ENCODE data around the gene SFRP4. TPM values are rescaled to one million over a fixed set of nuclear protein-coding genes. Genes with fewer than 3 reads are reported as not detected.
A peak's percentile ranks its signal among the peaks of the same experiment; 100 is the strongest.

The SFRP4 gene
- total and polyA plus RNA-seq, 8 donors = 0.47 to 21.3 (median 1.0) TPM

DNA sequence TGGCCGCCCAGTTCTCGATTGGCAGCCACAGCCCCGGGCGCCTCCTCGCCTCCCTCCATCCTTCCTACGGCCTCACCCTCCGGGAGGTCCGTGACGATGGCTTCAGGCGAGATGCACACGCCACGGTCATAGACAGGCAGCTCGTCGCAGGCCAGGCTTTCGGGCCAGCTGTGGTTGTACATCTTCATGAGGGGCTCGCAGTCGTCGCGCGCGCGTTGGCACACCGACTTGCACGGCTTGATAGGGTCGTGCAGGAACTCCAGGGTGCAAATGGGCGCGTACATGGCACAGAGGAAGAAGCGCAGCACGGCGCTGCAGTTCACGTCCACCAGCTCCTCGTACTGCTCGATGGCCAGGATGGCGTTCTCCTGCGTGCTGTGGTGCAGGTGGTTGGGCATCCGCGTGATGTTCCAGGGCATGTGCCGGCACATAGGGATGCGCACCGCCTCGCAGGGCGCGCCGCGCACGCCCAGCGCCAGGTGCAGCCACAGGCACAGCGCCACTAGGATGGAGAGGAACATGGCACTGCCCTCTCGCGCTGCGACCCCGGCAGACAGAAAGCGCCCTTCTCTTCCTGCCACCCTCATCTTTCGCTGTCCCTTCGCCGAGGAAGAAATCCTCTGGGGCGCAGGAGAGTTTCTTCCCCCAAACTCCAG is 472 bp downstream of the SFRP4 start:
- intact Hi-C loops (cut with DNase I) = loop anchor here in 1 of 3 donors (10.0 kb wide), 1 partner anchor 189 kb away; no protein-coding TSS in a partner anchor
- WGBS, 2 donors = 4 to 5% methylated on average over 52 to 57 of the region's 57 CpGs
- peaks cover 0 to 11% (median 0%) of the 10 kb centered on the region in 3 donors for H3K4me1 ChIP-seq
- FAIRE-seq (no peak), ATAC-seq (peak; percentile 35 to 53 (median 40)), DNase-seq (peak; percentile 10 to 72 (median 40))
- H3K27me3 ChIP-seq = no peaks in the 10 kb centered on the region
- peak overlapping the region; percentile 35 to 62 (median 53) for H3K4me3 ChIP-seq
- peak overlapping the region; percentile 6 to 55 (median 38) for H3K27ac ChIP-seq
- no peak for TF ChIP-seq CTCF (IDR thresholded peaks at IDR 0.05)
- no peaks in the 10 kb centered on the region for H3K36me3 ChIP-seq
- no peaks in the 10 kb centered on the region for H3K9me3 ChIP-seq

DNA sequence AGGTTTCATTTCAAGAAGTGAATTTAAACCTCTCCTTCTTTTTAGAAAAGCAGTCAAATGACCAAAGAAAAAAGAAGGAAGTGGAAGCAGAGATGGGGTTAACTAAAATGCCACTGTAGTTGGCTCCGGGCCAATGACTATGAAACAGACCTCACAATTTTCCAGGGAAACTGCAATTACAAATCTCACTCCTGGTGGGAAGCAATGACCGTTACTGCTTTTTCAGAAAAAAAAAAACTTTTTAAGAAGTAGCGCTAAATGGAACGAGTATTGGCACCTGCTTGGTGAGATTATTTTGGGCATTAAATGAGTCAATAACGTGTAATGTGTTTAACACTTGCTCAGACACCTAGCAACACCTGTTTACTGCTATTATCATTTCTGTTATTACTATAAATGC is 1.2 kb downstream of the SFRP4 start:
- Histone ChIP-seq H3K9me3 (no peaks in the 10 kb centered on the region), H3K27ac (no peak overlapping the region), H3K27me3 (no peaks in the 10 kb centered on the region), H3K36me3 (no peaks in the 10 kb centered on the region), H3K4me1 (peaks cover 0 to 11% (median 0%) of the 10 kb centered on the region in 3 donors), H3K4me3 (peak overlapping the region in 2 of 4 donors; percentile 61 to 62)
- ATAC-seq (no peak), DNase-seq (no peak), FAIRE-seq (no peak)
- TF ChIP-seq CTCF (IDR thresholded peaks at IDR 0.05) = no peak
- intact Hi-C loops (cut with DNase I) = loop anchor here in 1 of 3 donors (10.0 kb wide), 1 partner anchor 189 kb away; no protein-coding TSS in a partner anchor
- WGBS, 2 donors = 7 to 15% methylated on average over 5 of the region's 5 CpGs

DNA sequence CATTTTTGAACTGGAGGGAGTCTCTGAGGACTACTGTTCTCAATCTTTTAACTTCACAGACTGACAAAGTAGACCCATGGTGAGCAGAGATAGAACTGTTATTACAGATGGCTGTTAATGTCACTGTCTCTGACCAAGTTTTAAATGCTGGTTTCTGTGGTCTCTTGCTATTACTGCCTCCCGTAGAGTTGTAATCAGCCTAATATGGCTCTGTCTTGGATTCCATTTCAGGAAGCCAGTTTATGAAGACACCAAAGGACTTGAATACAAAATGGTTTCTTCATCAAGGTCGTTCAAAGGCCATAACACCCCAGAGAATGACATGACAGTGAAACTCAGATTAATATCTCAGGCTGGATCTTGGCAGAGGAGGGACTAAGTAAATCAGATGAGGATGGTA is 3.9 kb downstream of the SFRP4 start:
- intact Hi-C loops (cut with DNase I) = loop anchor here in 1 of 3 donors (10.0 kb wide), 1 partner anchor 192 kb away; no protein-coding TSS in a partner anchor
- H3K4me1 ChIP-seq = peaks cover 0 to 8% (median 0%) of the 10 kb centered on the region in 3 donors
- no peaks in the 10 kb centered on the region for H3K27me3 ChIP-seq
- H3K27ac ChIP-seq = no peak overlapping the region
- ATAC-seq (no peak), FAIRE-seq (no peak), DNase-seq (no peak)
- H3K4me3 ChIP-seq = no peak overlapping the region
- no peaks in the 10 kb centered on the region for H3K36me3 ChIP-seq
- H3K9me3 ChIP-seq = no peaks in the 10 kb centered on the region
- 56 to 68% methylated on average over 2 of the region's 2 CpGs for whole genome bisulfite sequencing, 2 donors
- TF ChIP-seq CTCF (IDR thresholded peaks at IDR 0.05) = no peak

- H3K27ac ChIP-seq = no peak overlapping the region
- 87 to 95% methylated on average over 1 of the region's 1 CpG for WGBS, 2 donors
- ATAC-seq (no peak), DNase-seq (no peak), FAIRE-seq (no peak)
- H3K27me3 ChIP-seq = no peaks in the 10 kb centered on the region
- no peaks in the 10 kb centered on the region for H3K36me3 ChIP-seq
- no peaks in the 10 kb centered on the region for H3K4me1 ChIP-seq
- no peaks in the 10 kb centered on the region for H3K9me3 ChIP-seq
- intact Hi-C loops (cut with DNase I) = loop anchor here in 1 of 3 donors (10.0 kb wide), 1 partner anchor 316 kb away; no protein-coding TSS in a partner anchor
- no peak overlapping the region for H3K4me3 ChIP-seq
- TF ChIP-seq CTCF (IDR thresholded peaks at IDR 0.05) = no peak
Measured at GRCh38 chr7:37908221-37908788, 8.3 kb downstream of the SFRP4 start.

Data from pancreas (tissue), 10 donors.